B cell (primary cell): ENCODE measurements around the gene FAM237A. TPM values are rescaled to one million over a fixed set of nuclear protein-coding genes. Genes with fewer than 3 reads are reported as not detected.

ENCODE experiments used
- ATAC-seq: fragments of 200-7000 bp; cut with Tn5 transposase; one replicate; pipeline ENCODE4 v1.10.0; 2021; ENCODE audit warnings: low read depth, mild to moderate bottlenecking, moderate number of reproducible peaks, moderate library complexity
- CTCF ChIA-PET: fragments of 350-600 bp; sonication (Branson Sonifier 250); formaldehyde crosslinking; loops from one replicate; lab custom pipeline; 2021; ENCODE audit warnings: antibody characterized with exemption, inconsistent platforms; lab: Charles Lee
- POLR2A ChIA-PET: fragments of 350-600 bp; sonication (Branson Sonifier 250); formaldehyde crosslinking; loops from one replicate; lab custom pipeline; 2021; ENCODE audit warnings: antibody characterized with exemption; lab: Charles Lee
- DNase-seq: peaks from one replicate; pipeline ENCODE4 v3.0.0; 2013
- H2AFZ ChIP-seq: 2 replicates; pipeline ENCODE4 v1.6.1; 2012; ENCODE audit warnings: mild to moderate bottlenecking, low read depth, low read length; ENCODE audit not compliant: insufficient read depth, poor library complexity, severe bottlenecking
- H3K27ac ChIP-seq, 2 donors: 1 replicate in 1 of 2; 2 replicates in 1 of 2; pipeline ENCODE4 v1.5.1; 2012 to 2013; ENCODE audit warnings: low read length in 2 of 2, mild to moderate bottlenecking in 2 of 2, moderate library complexity in 1 of 2
- H3K27me3 ChIP-seq, 4 experiments: fragments of 200-600 bp in 1 of 4; sonication (generic) in 1 of 4; replicated peaks in 1 of 4; 1 replicate in 2 of 4; 2 replicates in 2 of 4; pipeline versions ENCODE4 v1.6.1 to v1.7.0; 2013 to 2016; ENCODE audit warnings: low read length in 3 of 4, mild to moderate bottlenecking in 2 of 4, mixed read lengths in 1 of 4, moderate library complexity in 1 of 4; ENCODE audit not compliant: insufficient read depth in 4 of 4, control insufficient read depth in 3 of 4; ENCODE audit errors: control extremely low read depth in 1 of 4
- H3K36me3 ChIP-seq, 2 experiments: replicated peaks in 1 of 2; 1 replicate in 1 of 2; 2 replicates in 1 of 2; pipeline versions ENCODE4 v1.6.1 to v1.7.1; 2013; ENCODE audit warnings: low read length in 1 of 2; ENCODE audit not compliant: insufficient read depth in 2 of 2, control insufficient read depth in 1 of 2; ENCODE audit errors: control extremely low read depth in 1 of 2, extremely low read depth in 1 of 2
- H3K4me1 ChIP-seq, 2 donors: fragments of 200-600 bp in 1 of 2; sonication (generic) in 1 of 2; 1 replicate in 1 of 2; 2 replicates in 1 of 2; pipeline versions ENCODE4 v1.5.1 to v1.6.1; 2013 to 2017; ENCODE audit warnings: low read length in 2 of 2; ENCODE audit not compliant: control insufficient read depth in 2 of 2, insufficient read depth in 2 of 2
- H3K4me2 ChIP-seq: replicated peaks from 2 replicates; pipeline ENCODE3; 2012; ENCODE audit warnings: mild to moderate bottlenecking, low read depth, low read length; ENCODE audit not compliant: poor library complexity, severe bottlenecking
- H3K4me3 ChIP-seq, 5 experiments: fragments of 200-600 bp in 1 of 5; sonication (generic) in 1 of 5; 1 replicate in 3 of 5; 2 replicates in 2 of 5; pipeline versions ENCODE4 v1.5.1 to v1.7.0; 2011 to 2016; ENCODE audit warnings: low read length in 4 of 5, mild to moderate bottlenecking in 4 of 5, low read depth in 2 of 5, control low read depth in 1 of 5, moderate library complexity in 1 of 5; ENCODE audit not compliant: insufficient read depth in 1 of 5; ENCODE audit errors: control extremely low read depth in 1 of 5, extremely low read depth in 1 of 5
- H3K79me2 ChIP-seq: fragments of 200-600 bp; sonication (generic); one replicate; pipeline ENCODE4 v1.6.0; 2016; ENCODE audit warnings: low read length; ENCODE audit not compliant: control insufficient read depth, insufficient read depth
- H3K9ac ChIP-seq: fragments of 200-600 bp; sonication (generic); 2 replicates; pipeline ENCODE4 v1.6.1; 2017; ENCODE audit warnings: mild to moderate bottlenecking, low read length, moderate library complexity
- H3K9me3 ChIP-seq, 3 donors: one replicate each; pipeline versions ENCODE4 v1.6.1 to v1.7.1; 2013; ENCODE audit warnings: low read length in 2 of 3; ENCODE audit not compliant: control insufficient read depth in 2 of 3, insufficient read depth in 1 of 3; ENCODE audit errors: control extremely low read depth in 1 of 3
- H4K20me1 ChIP-seq: 2 replicates; pipeline ENCODE4 v1.6.0; 2012; ENCODE audit warnings: mild to moderate bottlenecking, low read length; ENCODE audit not compliant: insufficient read depth, control insufficient read depth, poor library complexity, severe bottlenecking
- H3K27ac Mint-ChIP-seq: one replicate; pipeline ENCODE4 v1.8.0; 2021; ENCODE audit warnings: mixed read lengths
- H3K27me3 Mint-ChIP-seq: one replicate; pipeline ENCODE4 v1.8.0; 2021; ENCODE audit warnings: mixed read lengths
- H3K4me1 Mint-ChIP-seq: one replicate; pipeline ENCODE4 v1.8.0; 2021; ENCODE audit warnings: mixed read lengths
- H3K4me3 Mint-ChIP-seq: one replicate; pipeline ENCODE4 v1.8.0; 2021; ENCODE audit warnings: mixed read lengths
- H3K9me3 Mint-ChIP-seq: one replicate; pipeline ENCODE4 v1.8.0; 2022; ENCODE audit warnings: mixed read lengths; ENCODE audit not compliant: insufficient read depth
- CTCF ChIP-seq: fragments of 200-600 bp; IDR thresholded peaks from one replicate; pipeline ENCODE4 v1.8.0; 2022; ENCODE audit warnings: antibody characterized with exemption, mild to moderate bottlenecking
- EZH2 ChIP-seq: IDR thresholded peaks from 2 replicates; pipeline ENCODE4 v1.6.1; 2012; ENCODE audit warnings: borderline replicate concordance, low read depth, mild to moderate bottlenecking, moderate library complexity, low read length; ENCODE audit not compliant: insufficient read depth, poor library complexity, severe bottlenecking
- WGBS: methylation state at CpG from one replicate; pipeline ENCODE4 v1.1.5; 2013; ENCODE audit warnings: missing lambda C conversion rate; ENCODE audit not compliant: insufficient coverage; 5-methylcytosine and 5-hydroxymethylcytosine counted together
- intact Hi-C: fragments of 100-400 bp; cut with micrococcal nuclease; formaldehyde crosslinking; loops from one replicate; pipeline ENCODE4 v1.10.0; 2022
- polyA plus RNA-seq: library from polyadenylated mRNA; depleted of rRNA; stranded (reverse); fragments of >200 nt; gene quantifications from 2 replicates; pipeline ENCODE4 v1.2.3, GENCODE V29; 2012
- total RNA-seq, 2 donors: library from RNA; stranded (reverse); fragments of 120-200 nt in 1 of 2; gene quantifications; 1 replicate in 1 of 2; 2 replicates in 1 of 2; pipeline versions ENCODE4 v1.2.3 to v1.2.4, GENCODE V29; 2013 to 2022

FAM237A gene
- total and polyA plus RNA-seq, 2 donors (not counting 1 experiment from before 2014, with no cell fraction given): not detected

GRCh38 chr2:206611736-206612135, 30.6 kb upstream of the FAM237A start:
- Mint-ChIP-seq H3K4me3 (no peak overlapping the region), H3K27ac (no peak overlapping the region), H3K27me3 (no peaks in the 10 kb centered on the region), H3K4me1 (no peaks in the 10 kb centered on the region), H3K9me3 (no peaks in the 10 kb centered on the region)
- Histone ChIP-seq H3K4me2 (no peak overlapping the region), H2AFZ (no peak overlapping the region), H3K4me3 (no peak overlapping the region), H3K4me1 (no peaks in the 10 kb centered on the region), H3K9me3 (no peaks in the 10 kb centered on the region), H3K27me3 (no peaks in the 10 kb centered on the region), H3K79me2 (no peaks in the 10 kb centered on the region), H3K9ac (no peak overlapping the region), H4K20me1 (no peaks in the 10 kb centered on the region), H3K36me3 (no peaks in the 10 kb centered on the region), H3K27ac (no peak overlapping the region)
- ChIA-PET POLR2A (no interaction called here), CTCF (no interaction called here)
- intact Hi-C loops: no loop called here
- whole genome bisulfite sequencing: 87% methylated on average over 3 of the region's 3 CpGs
- no peak for TF ChIP-seq EZH2
- TF ChIP-seq CTCF: no peak
- DNase-seq: no peak
- no peak for ATAC-seq

- Histone ChIP-seq H3K4me2 (no peak overlapping the region), H2AFZ (no peak overlapping the region), H3K27me3 (no peaks in the 10 kb centered on the region), H3K4me1 (no peaks in the 10 kb centered on the region), H3K9me3 (no peaks in the 10 kb centered on the region), H4K20me1 (no peaks in the 10 kb centered on the region), H3K27ac (no peak overlapping the region), H3K36me3 (no peaks in the 10 kb centered on the region), H3K9ac (no peak overlapping the region), H3K4me3 (no peak overlapping the region), H3K79me2 (no peaks in the 10 kb centered on the region)
- no peaks in the 10 kb centered on the region for H3K27me3 Mint-ChIP-seq
- ChIA-PET POLR2A (no interaction called here), CTCF (no interaction called here)
- H3K4me1 Mint-ChIP-seq: no peaks in the 10 kb centered on the region
- 79% methylated on average over 6 of the region's 6 CpGs for WGBS
- no peaks in the 10 kb centered on the region for H3K9me3 Mint-ChIP-seq
- no peak for TF ChIP-seq EZH2
- no peak for TF ChIP-seq CTCF
- intact Hi-C loops: no loop called here
- H3K27ac Mint-ChIP-seq: no peak overlapping the region
- no peak overlapping the region for H3K4me3 Mint-ChIP-seq
- ATAC-seq (no peak), DNase-seq (no peak)
Observed at GRCh38 chr2:206614811-206615210, 27.5 kb upstream of the FAM237A start.
